Islet of Langerhans (tissue), 1 donor: ENCODE results near the gene SIMC1.
"Not testable (repeated sequence)": the region's sequence is repeated elsewhere in the genome, so short reads cannot be mapped to it uniquely, and the experiment has no call there.

ENCODE experiments used
- FAIRE-seq: peaks from one replicate; lab custom pipeline; 2011; peaks lifted over from hg19 to GRCh38; lab: Jason Lieb, UNC

The SIMC1 gene

DNA sequence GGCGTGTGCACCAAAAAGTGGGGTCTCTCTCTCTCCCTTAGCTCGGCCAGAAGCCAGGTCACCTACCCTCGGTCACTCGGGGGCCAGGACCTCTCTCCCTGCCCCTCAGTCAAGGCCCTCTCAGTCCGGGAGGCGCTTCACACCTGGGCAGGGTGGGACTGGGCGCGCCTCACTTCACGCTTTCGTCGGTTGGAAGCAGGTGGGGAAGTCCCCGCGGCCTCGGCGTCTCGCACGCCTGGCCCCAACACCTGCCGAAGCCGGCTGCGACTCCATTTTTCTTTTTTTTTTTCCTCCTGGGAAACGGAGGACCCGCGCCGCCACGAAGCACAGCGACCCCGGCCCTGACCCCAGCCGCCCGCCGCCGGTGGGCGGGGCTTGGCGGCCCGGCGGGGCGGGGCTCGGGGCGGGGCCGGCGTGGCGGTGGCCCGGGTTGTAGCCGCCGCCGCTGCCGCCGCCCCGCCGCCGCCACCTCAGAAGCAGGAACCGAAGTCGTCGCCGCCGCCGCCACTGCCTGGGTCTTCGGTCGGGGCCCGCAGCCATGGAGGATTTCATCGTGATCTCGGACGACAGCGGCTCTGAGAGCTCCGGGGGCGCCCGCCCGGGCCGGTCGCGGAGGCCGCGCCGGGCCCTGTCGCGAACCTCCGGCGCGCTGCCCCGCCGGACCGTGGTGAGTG lies at the start of gene SIMC1:
Gene SIMC1 (plus strand): TSS at position 454 of the 674 bp plus-strand sequence. CDS start 85 bp downstream, at position 539.
- FAIRE-seq: not testable (repeated sequence)

GRCh38 chr5:176188506-176189193 lies 49.6 kb upstream of the SIMC1 start:
- FAIRE-seq: no peak

GRCh38 chr5:176189857-176190256 lies 48.4 kb upstream of the SIMC1 start:
- no peak for FAIRE-seq

DNA sequence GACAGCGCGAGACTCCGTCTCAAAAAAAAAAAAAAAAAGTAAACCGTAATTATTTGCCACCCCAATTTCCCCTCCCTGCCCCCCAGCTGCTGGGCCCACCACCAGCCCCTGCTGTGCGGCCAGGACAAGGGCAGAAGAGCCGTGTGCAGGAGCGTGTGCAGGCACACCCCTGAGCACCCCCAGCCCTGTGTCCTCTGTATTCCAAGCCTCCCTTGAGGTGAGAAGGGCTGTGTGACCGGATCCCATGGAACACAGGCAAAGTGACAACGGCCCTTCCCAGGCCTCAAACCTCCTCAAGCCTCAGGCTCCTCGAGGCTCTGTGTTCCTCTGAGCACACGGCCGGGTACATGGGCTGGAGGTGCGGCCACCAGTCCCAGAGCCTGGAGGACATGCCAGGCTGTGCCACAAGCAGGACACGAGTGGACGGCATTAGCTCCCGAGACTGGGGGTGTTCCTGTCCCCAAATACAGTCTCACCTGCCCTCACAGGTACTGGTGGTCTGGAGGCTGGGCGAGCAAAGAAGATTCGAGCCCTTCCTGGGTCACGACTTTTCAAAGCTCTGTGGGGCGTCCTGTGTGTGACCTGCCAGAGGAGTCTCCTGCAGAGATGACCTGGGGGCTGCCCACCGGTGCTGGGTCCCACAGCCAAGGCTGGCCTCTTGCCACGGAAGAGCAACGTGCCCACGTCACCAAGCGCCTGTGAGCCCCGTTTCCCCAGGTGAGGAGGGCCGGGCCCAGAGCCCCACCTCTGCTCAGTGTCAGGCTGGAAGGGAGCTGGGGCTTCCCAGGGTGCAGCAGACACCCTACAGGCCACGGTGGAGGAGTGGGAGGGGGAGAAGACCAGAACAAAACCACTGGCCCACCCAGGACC lies 47.1 kb upstream of the SIMC1 start:
- no peak for FAIRE-seq

DNA sequence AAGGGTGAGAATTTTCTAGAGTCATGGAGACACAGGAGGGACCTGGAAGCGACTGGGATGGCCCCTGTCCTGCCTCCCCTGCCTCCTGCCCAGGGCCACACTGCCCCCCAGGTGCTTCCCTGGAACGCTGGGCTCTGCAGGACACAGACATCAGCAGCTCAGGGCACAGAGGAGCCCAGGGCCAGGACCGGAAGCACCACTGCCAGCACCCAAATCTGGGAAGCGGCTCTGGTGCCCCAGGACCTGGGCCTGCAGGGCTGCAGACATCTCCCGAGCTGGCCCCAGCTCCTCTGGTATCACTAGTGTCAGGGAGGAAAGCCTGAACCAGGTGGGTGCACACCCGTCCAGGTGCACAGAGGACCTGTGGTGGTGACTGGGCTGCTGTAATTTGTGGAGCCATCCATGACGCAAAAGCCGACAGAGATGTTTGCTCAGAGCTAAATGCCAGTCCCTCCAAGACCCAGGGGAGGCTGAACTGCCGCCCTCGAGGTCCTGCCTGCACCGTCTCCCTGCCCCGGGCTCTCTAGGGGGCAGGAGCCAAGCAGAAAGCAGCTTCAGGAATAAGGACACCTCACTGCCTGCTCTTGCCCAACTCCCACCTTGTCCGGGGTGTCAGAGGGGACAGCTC lies 46.0 kb upstream of the SIMC1 start:
- FAIRE-seq: no peak

- not testable (repeated sequence) for FAIRE-seq
These were observed 45.5 kb upstream of the SIMC1 start for GRCh38 chr5:176192722-176193117.

DNA sequence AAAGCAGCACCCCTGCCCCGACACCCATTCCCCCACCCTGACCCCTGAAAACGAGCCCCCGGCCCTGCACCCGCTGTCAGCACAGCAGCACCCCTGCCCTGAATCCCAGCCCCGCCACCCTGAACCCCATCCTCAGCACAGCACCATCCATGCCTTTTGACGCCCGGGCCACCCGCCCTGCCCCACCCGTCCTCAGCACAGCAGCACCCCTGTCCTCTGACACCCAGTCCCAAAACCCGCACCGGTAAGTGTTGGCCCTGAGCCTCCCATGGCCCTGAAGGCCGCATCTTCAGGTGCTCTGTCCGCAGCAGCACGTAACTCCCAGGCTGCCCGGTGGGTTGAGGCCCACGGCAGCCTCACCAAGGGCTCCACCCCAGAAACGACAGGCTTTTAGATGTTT lies 44.6 kb upstream of the SIMC1 start:
- FAIRE-seq: not testable (repeated sequence)

- not testable (repeated sequence) for FAIRE-seq
These were observed 43.8 kb upstream of the SIMC1 start for GRCh38 chr5:176194238-176195083.

- FAIRE-seq: not testable (repeated sequence)
These were observed 43.2 kb upstream of the SIMC1 start for GRCh38 chr5:176195084-176195413.

GRCh38 chr5:176195487-176196207 lies 42.6 kb upstream of the SIMC1 start:
- FAIRE-seq: not testable (repeated sequence)

GRCh38 chr5:176196781-176197180 lies 41.4 kb upstream of the SIMC1 start:
- not testable (repeated sequence) for FAIRE-seq

DNA sequence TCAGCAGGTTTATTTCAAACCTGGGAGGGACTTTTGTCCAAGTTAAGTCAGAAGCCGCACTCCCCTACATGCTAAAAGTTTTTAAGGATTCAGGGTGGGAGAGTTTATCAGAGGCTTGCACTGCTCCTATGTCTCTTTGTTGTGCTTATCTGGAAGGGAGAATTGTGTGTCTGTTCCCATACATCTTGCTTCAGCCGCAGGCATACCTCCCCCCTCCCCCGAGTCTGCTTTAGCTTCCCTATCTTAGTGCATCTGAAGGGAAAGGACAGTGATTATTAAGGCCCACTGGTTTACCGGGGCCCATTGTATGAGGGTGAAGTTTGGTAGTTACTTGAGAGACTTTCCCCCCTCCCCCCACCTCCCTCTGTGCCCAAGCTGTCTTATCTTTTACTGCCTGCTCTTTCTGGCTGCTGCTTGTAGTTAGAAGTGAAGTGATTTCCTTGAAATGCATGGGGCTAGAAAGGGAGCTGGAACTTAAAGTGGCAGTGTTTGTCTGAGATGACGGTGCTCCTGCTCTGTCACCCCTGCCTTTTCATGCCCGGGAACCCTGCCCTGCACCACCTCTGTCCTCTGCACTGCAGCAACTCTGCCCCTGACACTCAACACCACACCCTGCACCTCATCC lies 40.9 kb upstream of the SIMC1 start:
- FAIRE-seq: not testable (repeated sequence)

GRCh38 chr5:176198299-176198698 lies 39.9 kb upstream of the SIMC1 start:
- FAIRE-seq: not testable (repeated sequence)

- FAIRE-seq: not testable (repeated sequence)
These were observed 39.1 kb upstream of the SIMC1 start for GRCh38 chr5:176198991-176199733.

GRCh38 chr5:176199803-176200399 lies 38.3 kb upstream of the SIMC1 start:
- FAIRE-seq: not testable (repeated sequence)

DNA sequence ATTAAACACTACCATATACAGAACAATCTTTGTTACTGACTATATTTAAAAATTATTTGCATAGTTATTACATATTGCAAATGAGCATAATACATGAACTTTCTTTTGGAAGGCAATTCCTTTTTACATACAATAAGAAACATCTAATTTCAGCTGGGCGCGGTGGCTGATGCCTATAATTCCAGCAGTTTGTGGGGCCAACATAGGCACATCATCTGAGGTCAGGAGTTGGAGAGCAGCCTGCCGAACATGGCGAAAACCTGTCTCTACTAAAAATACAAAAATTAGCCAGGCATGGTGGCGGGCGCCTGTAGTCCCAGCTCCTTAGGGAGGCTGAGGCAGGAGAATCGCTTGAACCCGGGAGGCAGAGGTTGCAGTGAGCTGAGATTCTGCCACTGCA lies 36.4 kb upstream of the SIMC1 start:
- FAIRE-seq: no peak

DNA sequence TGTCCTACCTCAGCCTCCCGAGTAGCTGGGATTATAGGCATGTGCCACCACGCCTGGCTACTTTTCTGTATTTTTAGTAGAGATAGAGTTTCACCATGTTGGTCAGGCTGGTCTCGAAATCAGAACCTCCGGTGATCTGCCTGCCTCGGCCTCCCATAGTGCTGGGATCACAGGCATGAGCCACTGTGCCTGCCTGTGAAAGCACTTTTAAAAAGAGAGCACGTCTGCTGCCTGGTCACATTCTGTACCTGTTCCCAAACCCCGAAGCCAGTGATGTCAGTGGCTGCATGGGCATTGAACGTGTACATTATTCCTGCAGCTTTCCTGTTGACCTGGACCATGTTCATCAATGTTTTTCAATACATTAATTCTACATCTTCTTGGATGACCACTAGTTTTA lies 35.1 kb upstream of the SIMC1 start:
- FAIRE-seq: no peak

DNA sequence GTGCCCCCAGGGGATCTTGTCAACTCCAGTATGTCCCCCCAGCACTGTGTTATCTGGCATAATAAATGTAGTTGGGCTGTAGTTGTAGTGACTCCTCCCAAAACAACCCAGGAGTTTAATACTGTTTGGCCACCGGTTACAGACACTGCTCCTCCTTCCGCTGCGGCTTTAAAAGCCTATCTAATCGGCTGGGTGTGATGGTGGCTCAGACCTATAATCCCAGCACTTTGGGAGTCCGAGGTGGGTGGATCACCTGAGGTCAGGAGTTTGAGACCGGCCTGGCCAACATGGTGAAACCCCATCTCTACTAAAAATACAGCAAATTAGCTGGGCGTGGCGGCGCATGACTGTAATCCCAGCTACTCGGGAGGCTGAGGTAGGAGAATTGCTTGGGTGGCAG lies 34.7 kb upstream of the SIMC1 start:
- not testable (repeated sequence) for FAIRE-seq

- not testable (repeated sequence) for FAIRE-seq
These were observed 23.7 kb upstream of the SIMC1 start for GRCh38 chr5:176214466-176215021.
